ENCODE results near the gene FGF18. TPM values are rescaled to one million over a fixed set of nuclear protein-coding genes. Genes with fewer than 3 reads are reported as not detected.

The FGF18 gene
- total and polyA plus RNA-seq, 9 of the 15 experiments (the other 6 are each of a cell fraction or from before 2014, with no cell fraction given) = 0.05 to 0.18 (median 0.11) TPM; not detected in 6

DNA sequence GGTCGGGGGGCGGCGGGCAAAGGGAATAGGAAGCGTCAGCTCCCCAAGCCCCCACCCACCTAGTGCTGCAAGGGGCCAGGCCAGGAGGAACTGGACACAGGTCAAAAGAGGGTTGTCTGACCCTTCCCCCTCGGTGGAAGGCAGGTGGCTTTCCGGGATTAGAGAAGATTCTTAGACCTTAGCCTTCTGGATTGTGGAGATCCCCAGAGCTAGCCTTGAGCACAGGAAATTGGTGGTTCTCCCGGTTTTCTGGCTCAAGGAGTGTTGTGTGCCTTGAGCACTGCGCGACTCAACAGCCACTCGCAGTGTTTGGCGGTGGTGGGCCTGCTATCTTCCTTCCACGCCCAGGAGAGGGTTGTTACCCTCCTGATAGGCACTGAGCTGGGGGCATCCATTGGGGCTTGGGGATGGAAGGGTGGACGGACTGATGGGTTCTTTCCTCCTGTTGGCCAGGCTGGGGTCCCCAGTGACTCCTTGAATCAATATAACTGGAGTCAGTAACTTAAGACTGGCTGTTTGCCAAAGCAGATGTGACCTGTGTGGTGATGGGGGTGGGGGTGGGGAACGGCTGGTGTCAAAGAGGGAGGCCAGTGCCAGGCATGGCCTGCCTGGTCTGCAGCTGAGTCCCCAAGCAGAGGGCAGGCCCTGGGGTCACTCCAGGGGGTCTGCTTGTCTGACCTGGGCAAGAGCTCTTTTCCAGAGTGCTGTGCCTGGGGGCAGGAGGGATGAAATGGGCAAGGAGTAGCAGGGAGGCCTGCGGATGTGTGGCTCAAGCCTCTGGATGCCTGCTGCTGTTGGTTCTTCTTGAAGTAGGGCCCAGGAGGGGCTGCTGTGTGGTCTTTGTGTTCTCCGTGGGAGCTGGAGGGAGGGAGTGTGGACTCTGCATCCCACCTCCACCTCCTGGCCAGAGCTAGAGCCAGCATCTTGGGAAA is 2.1 kb downstream of the FGF18 start:
- Histone ChIP-seq H3K9me1 (ENCODE audit: control insufficient read depth, insufficient read depth, low read length) (no peaks in the 10 kb centered on the region), H3K36me3 (ENCODE audit: control insufficient read depth, insufficient read depth, low read length) (no peaks in the 10 kb centered on the region), H3K27me3 (ENCODE audit: control insufficient read depth in 2 of 2, insufficient read depth in 2 of 2, low read length in 2 of 2) (no peaks in the 10 kb centered on the region), H3K9ac (ENCODE audit: insufficient read depth in 1 of 2, low read depth in 2 of 2, low read length in 2 of 2) (no peak overlapping the region; a peak in 1 of 4 replicates), H3K4me3 (no peak overlapping the region), H3K4me1 (replicated peaks in 1 of 2; ENCODE audit: control insufficient read depth in 2 of 2, insufficient read depth in 2 of 2, low read length in 2 of 2) (peaks cover 9 to 19% of the 10 kb centered on the region in 2 experiments; a peak in 3 of 5 replicates), H3K27ac (ENCODE audit: extremely low read depth, low read depth, low read length) (no peak overlapping the region), H2AFZ (ENCODE audit: low read depth, low read length) (no peak overlapping the region), H4K20me1 (replicated peaks; ENCODE audit: control insufficient read depth, insufficient read depth, low read length) (peaks cover 5% of the 10 kb centered on the region; the same call in 1 of the 2 replicates), H3K4me2 (ENCODE audit: insufficient read depth, low read length) (no peak overlapping the region), H3K9me3 (replicated peaks; ENCODE audit: control insufficient read depth, insufficient read depth, low read depth, low read length) (no peaks in the 10 kb centered on the region), H3K79me2 (ENCODE audit: control insufficient read depth, insufficient read depth, low read length) (no peaks in the 10 kb centered on the region)
- FAIRE-seq (no peak), ATAC-seq (no peak), DNase-seq (ENCODE audit: extremely low read depth in 1 of 4, low spot score in 3 of 4) (no peak)
- intact Hi-C loops (cut with micrococcal nuclease) = no loop called here
- CTCF ChIA-PET (ENCODE audit: low intra/inter-chr PET ratio) = no interaction called here
- POLR2A ChIA-PET = interaction anchor here (0.7 to 2.4 kb wide), 3 partner anchors 8 to 37 kb away, joined by 3 to 8 read pairs (median 4); no protein-coding TSS in a partner anchor
- no peak for TF ChIP-seq CXXC5 (CRISPR knock-in tag; IDR thresholded peaks at IDR 0.05)
- no peak for TF ChIP-seq SIRT6 (IDR thresholded peaks at IDR 0.05; ENCODE audit: low read depth, low read length)
- no peak for TF ChIP-seq MTA3 (IDR thresholded peaks at IDR 0.05; ENCODE audit: borderline replicate concordance)
- TF ChIP-seq, protein P1, sequence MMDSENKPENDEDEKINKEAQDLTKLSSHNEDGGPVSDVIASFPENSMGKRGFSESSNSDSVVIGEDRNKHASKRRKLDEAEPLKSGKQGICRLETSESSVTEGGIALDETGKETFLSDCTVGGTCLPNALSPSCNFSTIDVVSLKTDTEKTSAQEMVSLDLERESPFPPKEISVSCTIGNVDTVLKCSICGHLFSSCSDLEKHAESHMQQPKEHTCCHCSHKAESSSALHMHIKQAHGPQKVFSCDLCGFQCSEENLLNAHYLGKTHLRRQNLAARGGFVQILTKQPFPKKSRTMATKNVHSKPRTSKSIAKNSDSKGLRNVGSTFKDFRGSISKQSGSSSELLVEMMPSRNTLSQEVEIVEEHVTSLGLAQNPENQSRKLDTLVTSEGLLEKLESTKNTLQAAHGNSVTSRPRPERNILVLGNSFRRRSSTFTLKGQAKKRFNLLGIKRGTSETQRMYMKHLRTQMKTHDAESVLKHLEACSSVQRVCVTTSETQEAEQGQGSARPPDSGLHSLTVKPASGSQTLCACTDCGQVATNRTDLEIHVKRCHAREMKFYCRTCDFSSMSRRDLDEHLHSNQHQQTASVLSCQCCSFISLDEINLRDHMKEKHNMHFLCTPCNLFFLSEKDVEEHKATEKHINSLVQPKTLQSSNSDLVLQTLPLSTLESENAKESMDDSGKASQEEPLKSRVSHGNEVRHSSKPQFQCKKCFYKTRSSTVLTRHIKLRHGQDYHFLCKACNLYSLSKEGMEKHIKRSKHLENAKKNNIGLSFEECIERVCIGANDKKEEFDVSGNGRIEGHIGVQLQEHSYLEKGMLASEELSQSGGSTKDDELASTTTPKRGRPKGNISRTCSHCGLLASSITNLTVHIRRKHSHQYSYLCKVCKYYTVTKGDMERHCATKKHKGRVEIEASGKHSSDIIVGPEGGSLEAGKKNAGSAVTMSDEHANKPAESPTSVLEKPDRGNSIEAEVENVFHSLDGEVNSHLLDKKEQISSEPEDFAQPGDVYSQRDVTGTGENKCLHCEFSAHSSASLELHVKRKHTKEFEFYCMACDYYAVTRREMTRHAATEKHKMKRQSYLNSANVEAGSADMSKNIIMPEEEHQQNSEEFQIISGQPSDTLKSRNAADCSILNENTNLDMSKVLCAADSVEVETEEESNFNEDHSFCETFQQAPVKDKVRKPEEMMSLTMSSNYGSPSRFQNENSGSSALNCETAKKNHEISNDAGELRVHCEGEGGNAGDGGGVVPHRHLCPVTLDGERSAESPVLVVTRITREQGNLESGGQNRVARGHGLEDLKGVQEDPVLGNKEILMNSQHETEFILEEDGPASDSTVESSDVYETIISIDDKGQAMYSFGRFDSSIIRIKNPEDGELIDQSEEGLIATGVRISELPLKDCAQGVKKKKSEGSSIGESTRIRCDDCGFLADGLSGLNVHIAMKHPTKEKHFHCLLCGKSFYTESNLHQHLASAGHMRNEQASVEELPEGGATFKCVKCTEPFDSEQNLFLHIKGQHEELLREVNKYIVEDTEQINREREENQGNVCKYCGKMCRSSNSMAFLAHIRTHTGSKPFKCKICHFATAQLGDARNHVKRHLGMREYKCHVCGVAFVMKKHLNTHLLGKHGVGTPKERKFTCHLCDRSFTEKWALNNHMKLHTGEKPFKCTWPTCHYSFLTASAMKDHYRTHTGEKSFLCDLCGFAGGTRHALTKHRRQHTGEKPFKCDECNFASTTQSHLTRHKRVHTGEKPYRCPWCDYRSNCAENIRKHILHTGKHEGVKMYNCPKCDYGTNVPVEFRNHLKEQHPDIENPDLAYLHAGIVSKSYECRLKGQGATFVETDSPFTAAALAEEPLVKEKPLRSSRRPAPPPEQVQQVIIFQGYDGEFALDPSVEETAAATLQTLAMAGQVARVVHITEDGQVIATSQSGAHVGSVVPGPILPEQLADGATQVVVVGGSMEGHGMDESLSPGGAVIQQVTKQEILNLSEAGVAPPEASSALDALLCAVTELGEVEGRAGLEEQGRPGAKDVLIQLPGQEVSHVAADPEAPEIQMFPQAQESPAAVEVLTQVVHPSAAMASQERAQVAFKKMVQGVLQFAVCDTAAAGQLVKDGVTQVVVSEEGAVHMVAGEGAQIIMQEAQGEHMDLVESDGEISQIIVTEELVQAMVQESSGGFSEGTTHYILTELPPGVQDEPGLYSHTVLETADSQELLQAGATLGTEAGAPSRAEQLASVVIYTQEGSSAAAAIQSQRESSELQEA (IDR thresholded peaks at IDR 0.05; ENCODE audit: low read depth) = no peak
- TF ChIP-seq KLF6 (CRISPR knock-in tag; IDR thresholded peaks at IDR 0.05; ENCODE audit: borderline replicate concordance) = no peak
- 47% methylated on average over 12 of the region's 16 CpGs for WGBS (ENCODE audit: insufficient coverage, low coverage, missing lambda C conversion rate)
- no TSS peak for BruUV-seq (replicated peaks)
- in situ Hi-C loops (cut with MboI) = loop anchor here (10.0 kb wide), 1 partner anchor 633 kb away; no protein-coding TSS in a partner anchor
